GM06990 (cell line): ENCODE results near the gene PDXP.
A peak's percentile ranks its signal among the peaks of the same experiment; 100 is the strongest.

Experiments used
- DNase-seq: peaks from one replicate; pipeline ENCODE4 v3.0.0-alpha.2; 2011; ENCODE audit not compliant: insufficient read length; ENCODE audit errors: extremely low read depth
- H3K27me3 ChIP-seq: replicated peaks from 2 replicates; pipeline ENCODE4 v1.6.0; 2011; ENCODE audit warnings: low read length; ENCODE audit not compliant: control insufficient read depth, insufficient read depth
- H3K36me3 ChIP-seq: 2 replicates; pipeline ENCODE4 v1.5.1; 2011; ENCODE audit warnings: low read length; ENCODE audit not compliant: control insufficient read depth, insufficient read depth
- H3K4me3 ChIP-seq: replicated peaks from 2 replicates; pipeline ENCODE4 v1.5.1; 2011; ENCODE audit warnings: low read depth, mild to moderate bottlenecking, control low read depth, low read length
- TF ChIP-seq, protein P1 (sequence below): IDR thresholded peaks from 2 replicates; pipeline ENCODE4 v1.5.1; 2011; ENCODE audit warnings: low read length, control low read depth, mild to moderate bottlenecking, inconsistent platforms; ENCODE audit not compliant: insufficient read depth, poor library complexity, severe bottlenecking

The PDXP gene

DNA sequence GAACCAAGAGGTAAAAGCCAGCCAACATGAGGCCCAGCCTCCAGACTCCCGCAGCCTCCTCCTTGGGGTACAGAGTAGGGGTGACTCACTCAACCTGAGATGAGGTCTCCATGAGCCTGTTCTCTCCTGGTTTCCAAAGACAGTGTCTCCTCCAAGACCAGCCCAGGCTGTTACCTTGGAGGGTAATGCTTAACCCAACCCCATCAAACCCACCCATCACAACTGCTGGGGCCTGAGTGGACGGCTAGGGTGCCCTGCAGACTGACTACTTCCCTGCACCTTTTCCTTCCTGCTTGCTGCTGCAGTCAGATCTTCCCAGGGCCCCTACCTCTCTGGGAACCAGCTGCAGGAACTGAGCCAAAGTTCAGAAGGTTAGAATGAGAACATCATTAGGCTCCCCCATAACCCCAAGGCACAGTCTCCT is 22.5 kb downstream of the PDXP start:
- TF ChIP-seq, protein P1, sequence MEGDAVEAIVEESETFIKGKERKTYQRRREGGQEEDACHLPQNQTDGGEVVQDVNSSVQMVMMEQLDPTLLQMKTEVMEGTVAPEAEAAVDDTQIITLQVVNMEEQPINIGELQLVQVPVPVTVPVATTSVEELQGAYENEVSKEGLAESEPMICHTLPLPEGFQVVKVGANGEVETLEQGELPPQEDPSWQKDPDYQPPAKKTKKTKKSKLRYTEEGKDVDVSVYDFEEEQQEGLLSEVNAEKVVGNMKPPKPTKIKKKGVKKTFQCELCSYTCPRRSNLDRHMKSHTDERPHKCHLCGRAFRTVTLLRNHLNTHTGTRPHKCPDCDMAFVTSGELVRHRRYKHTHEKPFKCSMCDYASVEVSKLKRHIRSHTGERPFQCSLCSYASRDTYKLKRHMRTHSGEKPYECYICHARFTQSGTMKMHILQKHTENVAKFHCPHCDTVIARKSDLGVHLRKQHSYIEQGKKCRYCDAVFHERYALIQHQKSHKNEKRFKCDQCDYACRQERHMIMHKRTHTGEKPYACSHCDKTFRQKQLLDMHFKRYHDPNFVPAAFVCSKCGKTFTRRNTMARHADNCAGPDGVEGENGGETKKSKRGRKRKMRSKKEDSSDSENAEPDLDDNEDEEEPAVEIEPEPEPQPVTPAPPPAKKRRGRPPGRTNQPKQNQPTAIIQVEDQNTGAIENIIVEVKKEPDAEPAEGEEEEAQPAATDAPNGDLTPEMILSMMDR, result no peak
- H3K36me3 ChIP-seq, result peaks cover 10% of the 10 kb centered on the region
- no peak overlapping the region for H3K4me3 ChIP-seq
- DNase-seq, result no peak
- H3K27me3 ChIP-seq, result no peaks in the 10 kb centered on the region

DNA sequence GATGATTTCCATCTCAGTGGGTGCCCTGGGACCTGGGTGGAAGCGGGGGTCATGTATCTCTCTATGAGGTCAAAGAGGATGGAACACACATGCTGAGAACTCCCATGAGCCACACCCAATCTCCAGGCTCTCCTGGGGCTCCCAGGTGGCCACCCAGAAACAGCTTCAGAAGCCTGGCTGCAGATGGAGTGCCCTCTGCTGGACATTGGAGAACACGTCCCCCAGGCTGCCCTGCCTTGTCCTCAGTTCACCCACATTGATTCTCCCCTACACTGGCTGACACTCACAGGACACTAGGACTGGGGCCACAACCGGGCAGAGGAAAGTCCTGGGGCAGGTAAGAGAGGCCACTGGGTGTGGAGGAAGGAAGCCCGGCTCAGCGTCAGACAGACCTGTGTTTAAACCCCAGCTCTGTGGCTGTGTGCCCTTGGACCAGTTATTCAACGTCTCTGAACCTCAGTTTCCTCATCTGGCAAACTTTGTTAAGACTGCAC is 23.1 kb downstream of the PDXP start:
- no peaks in the 10 kb centered on the region for H3K27me3 ChIP-seq
- peaks cover 10% of the 10 kb centered on the region for H3K36me3 ChIP-seq
- H3K4me3 ChIP-seq, result no peak overlapping the region
- TF ChIP-seq, protein P1, result peak; percentile 93
- peak; percentile 43 for DNase-seq

DNA sequence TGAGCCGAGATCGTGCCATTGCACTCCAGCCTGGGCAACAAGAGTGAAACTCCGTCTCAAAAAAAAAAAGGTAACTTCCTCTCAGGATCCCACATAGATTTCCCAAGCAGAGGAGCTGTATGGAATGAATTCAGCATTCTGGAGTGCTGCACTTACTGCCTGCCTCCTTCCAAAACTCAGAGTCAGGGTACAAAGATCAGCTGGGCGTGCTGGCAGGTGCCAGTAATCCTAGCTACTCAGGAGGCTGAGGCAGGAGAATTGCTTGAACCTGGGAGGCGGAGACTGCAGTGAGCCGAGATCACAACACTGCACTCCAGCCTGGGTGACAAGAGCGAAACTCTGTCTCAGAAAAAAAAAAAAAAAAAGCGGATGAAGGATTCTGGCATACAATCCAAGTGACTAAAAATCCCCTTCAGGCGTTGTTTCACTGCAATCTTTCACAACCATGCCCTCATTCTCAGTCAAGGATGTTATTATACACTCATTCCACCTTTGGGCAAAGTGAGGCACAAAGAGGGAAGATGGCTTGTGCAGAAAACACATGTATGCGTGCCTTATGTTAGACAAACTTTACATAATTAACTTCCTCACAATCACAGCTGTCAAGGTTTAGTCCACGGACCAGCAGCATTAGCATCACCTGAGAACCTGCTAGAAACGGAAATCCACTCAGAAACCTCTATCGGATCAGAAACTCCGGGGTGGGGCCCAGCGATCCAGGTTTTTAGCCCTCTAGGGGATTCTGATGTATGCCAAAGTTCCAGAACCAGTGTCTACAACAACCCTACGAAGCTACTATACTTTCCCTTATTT is 26.5 kb downstream of the PDXP start:
- DNase-seq, result no peak
- Histone ChIP-seq H3K4me3 (no peak overlapping the region), H3K36me3 (peaks cover 10% of the 10 kb centered on the region), H3K27me3 (no peaks in the 10 kb centered on the region)
- TF ChIP-seq, protein P1, result no peak

DNA sequence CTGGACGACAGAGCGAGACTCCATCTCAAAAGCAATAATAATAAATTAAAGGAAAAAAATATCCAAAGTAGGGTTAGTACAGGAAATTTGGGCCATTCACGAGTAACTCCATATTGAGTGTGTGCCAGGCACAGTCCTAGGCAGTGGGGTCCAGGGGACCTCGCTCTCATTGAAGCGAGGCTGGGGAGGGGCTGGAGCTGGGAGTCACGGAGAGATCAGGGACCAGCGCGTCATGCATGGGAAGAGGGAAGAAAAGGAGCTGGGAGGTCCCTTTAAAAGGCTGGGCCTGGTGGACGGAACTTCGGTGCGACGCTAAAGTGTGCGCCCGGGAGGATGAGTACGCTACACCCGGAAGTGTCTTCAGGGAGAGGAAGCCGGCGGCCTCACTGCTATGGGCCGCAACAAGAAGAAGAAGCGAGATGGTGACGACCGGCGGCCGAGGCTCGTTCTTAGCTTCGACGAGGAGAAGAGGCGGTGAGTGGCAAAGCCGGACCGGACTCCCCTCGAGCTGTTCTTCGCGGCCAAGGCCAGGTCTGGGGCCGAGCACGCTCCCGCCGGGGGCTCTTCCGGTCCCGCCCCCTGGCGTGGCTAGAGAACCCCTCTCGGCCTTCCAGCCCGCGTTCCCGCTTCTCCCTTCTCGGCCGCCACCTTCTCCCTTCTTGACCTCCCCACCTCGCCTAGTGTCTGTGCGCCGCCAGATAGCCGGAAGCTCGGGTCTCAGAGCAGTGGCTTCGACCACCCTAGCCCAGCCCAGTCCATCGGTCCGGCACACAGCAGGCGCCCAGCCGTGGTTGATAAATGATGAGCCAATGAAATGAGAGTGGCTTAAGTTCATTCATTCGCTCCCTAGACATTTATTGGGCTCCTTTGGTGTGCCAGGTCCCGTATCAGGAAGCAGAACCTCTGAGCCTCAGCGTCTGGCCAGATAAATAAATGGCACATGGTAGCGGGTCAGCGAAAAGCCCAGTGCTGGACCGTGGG is 27.8 kb downstream of the PDXP start, which contains the start of gene NOL12:
NOL12 (plus strand) TSS at position 342 of the 981 bp plus-strand sequence; CDS start at position 392, 50 bp downstream.
- Histone ChIP-seq H3K4me3 (peak within 1 kb of the TSS; percentile 82), H3K36me3 (peaks cover 12% of the 10 kb centered on the region), H3K27me3 (no peaks in the 10 kb centered on the region)
- DNase-seq, result peak; percentile 89
- TF ChIP-seq, protein P1, result no peak

DNA sequence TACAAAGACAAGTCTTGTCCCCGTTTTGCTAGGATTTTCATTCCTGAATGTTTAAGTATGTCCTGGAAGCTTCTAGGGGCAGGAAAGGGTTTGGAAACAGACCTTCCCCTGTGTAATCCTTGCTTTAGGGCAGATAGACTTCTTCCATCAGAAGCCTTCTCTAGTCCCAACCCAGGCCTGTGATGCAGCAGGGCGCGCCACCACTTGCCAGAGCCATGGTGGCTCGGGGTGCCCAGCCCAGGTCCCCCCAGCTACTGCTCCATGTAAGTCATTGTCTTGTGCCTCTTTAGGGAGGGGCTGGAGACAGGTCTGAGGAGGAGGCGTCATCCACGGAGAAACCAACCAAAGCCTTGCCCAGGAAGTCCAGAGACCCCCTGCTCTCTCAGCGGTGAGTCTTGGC is 31.9 kb downstream of the PDXP start:
- H3K4me3 ChIP-seq, result no peak overlapping the region
- no peaks in the 10 kb centered on the region for H3K27me3 ChIP-seq
- TF ChIP-seq, protein P1, result no peak
- H3K36me3 ChIP-seq, result peaks cover 22% of the 10 kb centered on the region
- no peak for DNase-seq
